ENCODE data around the gene RRP1. TPM values are rescaled to one million over a fixed set of nuclear protein-coding genes. Genes with fewer than 3 reads are reported as not detected.

Gene RRP1
- polyA plus RNA-seq, 3 donors from 2014 or later = 6.0 to 16.3 (median 11.6) TPM

DNA sequence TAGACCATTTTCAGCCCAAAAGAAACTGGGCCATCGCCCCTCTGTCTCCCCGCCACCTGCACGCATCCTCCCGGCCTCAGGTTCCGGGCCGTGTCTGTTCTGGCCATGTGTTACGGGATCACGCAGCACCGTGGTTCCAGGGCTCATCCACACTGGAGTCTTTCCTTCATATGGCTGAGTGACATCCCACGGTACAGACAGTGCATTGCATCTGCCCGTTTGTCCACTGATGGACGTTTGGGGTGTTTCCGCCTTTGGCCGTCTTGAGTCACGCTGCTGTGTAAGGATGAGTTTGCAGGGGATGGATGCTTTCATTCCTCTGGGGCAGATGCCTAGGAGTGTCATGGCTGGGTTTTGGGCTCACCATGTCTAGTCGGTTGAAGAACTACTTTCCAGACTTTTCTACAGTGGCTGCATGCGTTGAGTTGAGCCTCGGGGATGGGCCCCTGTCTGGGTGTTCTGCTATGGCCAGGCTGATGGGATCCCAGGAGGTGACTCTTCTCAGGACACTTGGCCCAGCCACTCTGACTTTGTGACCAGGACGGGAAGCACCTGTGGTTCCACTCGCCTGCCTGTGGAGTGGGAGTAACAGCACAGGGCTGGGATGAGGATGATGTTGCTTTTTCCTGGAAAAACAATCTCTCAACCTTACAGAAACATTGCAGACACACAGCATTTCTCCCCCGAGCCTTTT, 16.8 kb downstream of the RRP1 start:
- peaks cover 2 to 5% of the 10 kb centered on the region in 2 donors for H3K4me1 Mint-ChIP-seq

GRCh38 chr21:43808367-43808766, 19.0 kb downstream of the RRP1 start:
- Mint-ChIP-seq H3K27ac (no peak overlapping the region), H3K36me3 (no peaks in the 10 kb centered on the region), H3K9me3 (peaks cover 0 to 1% (median 0%) of the 10 kb centered on the region in 6 donors), H3K4me1 (peaks cover 2 to 5% of the 10 kb centered on the region in 2 donors), H3K27me3 (ENCODE audit: low read depth in 3 of 3) (peaks cover 0 to 6% (median 2%) of the 10 kb centered on the region in 3 donors), H3K4me3 (no peak overlapping the region)
- DNase-seq = no peak

More for the DNA sequence above, 16.8 kb downstream of the RRP1 start:
- H3K27ac Mint-ChIP-seq = peak overlapping the region in 1 of 6 donors; percentile 8
- DNase-seq = no peak
- H3K36me3 Mint-ChIP-seq = peaks cover 0 to 12% (median 0%) of the 10 kb centered on the region in 3 donors
- peaks cover 0 to 2% (median 2%) of the 10 kb centered on the region in 3 donors for H3K27me3 Mint-ChIP-seq (ENCODE audit: low read depth in 3 of 3)
- no peak overlapping the region for H3K4me3 Mint-ChIP-seq
- H3K9me3 Mint-ChIP-seq = no peaks in the 10 kb centered on the region

GRCh38 chr21:43808832-43809251, 19.5 kb downstream of the RRP1 start:
- no peaks in the 10 kb centered on the region for H3K36me3 Mint-ChIP-seq
- peaks cover 2 to 5% of the 10 kb centered on the region in 2 donors for H3K4me1 Mint-ChIP-seq
- no peak for DNase-seq
- H3K27ac Mint-ChIP-seq = no peak overlapping the region
- H3K27me3 Mint-ChIP-seq (ENCODE audit: low read depth in 3 of 3) = peaks cover 0 to 6% (median 2%) of the 10 kb centered on the region in 3 donors
- H3K4me3 Mint-ChIP-seq = no peak overlapping the region
- peaks cover 0 to 1% (median 0%) of the 10 kb centered on the region in 6 donors for H3K9me3 Mint-ChIP-seq

GRCh38 chr21:43809346-43809799, 20.0 kb downstream of the RRP1 start:
- H3K36me3 Mint-ChIP-seq = no peaks in the 10 kb centered on the region
- H3K27ac Mint-ChIP-seq = no peak overlapping the region
- H3K9me3 Mint-ChIP-seq = peaks cover 0 to 1% (median 0%) of the 10 kb centered on the region in 6 donors
- DNase-seq = no peak
- peaks cover 0 to 6% (median 2%) of the 10 kb centered on the region in 3 donors for H3K27me3 Mint-ChIP-seq (ENCODE audit: low read depth in 3 of 3)
- H3K4me1 Mint-ChIP-seq = peaks cover 2 to 5% of the 10 kb centered on the region in 2 donors
- H3K4me3 Mint-ChIP-seq = no peak overlapping the region

DNA sequence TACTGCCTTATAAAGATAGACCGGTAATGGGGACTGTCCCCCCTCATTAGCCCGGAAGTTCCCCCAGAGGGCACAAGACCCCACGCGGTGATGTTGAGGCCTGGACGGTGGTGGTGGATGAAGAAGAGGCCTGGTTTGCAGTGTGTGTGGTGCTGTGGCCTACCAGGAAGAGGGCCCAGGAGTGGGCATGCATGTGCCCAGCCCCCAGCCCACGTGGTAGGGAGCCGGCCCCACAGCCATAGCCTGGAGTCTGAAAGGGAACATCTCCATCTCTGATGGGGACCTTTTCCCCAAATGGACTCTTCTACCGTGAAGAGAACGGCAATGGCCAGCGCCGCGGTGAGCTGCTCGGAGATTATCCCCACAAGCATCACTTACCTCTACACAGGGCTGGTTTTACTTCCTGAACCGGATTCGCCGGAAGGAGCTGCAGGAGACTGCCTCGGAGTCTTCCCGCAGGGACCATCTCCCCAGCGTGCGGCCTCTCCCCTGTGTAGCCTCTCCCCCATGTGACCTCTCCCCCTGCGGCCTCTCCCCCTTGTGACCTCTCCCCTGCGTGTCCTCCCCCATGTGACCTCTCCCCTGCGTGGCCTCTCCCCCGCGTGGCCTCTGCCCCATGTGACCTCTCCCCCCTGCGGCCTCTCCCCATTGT, 20.6 kb downstream of the RRP1 start:
- Mint-ChIP-seq H3K4me1 (peaks cover 4 to 5% of the 10 kb centered on the region in 2 donors), H3K27ac (no peak overlapping the region), H3K36me3 (no peaks in the 10 kb centered on the region), H3K4me3 (no peak overlapping the region), H3K27me3 (ENCODE audit: low read depth in 3 of 3) (peaks cover 0 to 6% (median 3%) of the 10 kb centered on the region in 3 donors), H3K9me3 (peaks cover 0 to 1% (median 0%) of the 10 kb centered on the region in 6 donors)
- no peak for DNase-seq

GRCh38 chr21:43810505-43811261, 21.3 kb downstream of the RRP1 start:
- Mint-ChIP-seq H3K27me3 (ENCODE audit: low read depth in 3 of 3) (peaks cover 0 to 6% (median 2%) of the 10 kb centered on the region in 3 donors), H3K9me3 (peaks cover 0 to 1% (median 0%) of the 10 kb centered on the region in 6 donors), H3K4me1 (peaks cover 4 to 5% of the 10 kb centered on the region in 2 donors), H3K27ac (no peak overlapping the region), H3K36me3 (no peaks in the 10 kb centered on the region), H3K4me3 (no peak overlapping the region)
- peak; percentile 71 to 79 (median 74) for DNase-seq

DNA sequence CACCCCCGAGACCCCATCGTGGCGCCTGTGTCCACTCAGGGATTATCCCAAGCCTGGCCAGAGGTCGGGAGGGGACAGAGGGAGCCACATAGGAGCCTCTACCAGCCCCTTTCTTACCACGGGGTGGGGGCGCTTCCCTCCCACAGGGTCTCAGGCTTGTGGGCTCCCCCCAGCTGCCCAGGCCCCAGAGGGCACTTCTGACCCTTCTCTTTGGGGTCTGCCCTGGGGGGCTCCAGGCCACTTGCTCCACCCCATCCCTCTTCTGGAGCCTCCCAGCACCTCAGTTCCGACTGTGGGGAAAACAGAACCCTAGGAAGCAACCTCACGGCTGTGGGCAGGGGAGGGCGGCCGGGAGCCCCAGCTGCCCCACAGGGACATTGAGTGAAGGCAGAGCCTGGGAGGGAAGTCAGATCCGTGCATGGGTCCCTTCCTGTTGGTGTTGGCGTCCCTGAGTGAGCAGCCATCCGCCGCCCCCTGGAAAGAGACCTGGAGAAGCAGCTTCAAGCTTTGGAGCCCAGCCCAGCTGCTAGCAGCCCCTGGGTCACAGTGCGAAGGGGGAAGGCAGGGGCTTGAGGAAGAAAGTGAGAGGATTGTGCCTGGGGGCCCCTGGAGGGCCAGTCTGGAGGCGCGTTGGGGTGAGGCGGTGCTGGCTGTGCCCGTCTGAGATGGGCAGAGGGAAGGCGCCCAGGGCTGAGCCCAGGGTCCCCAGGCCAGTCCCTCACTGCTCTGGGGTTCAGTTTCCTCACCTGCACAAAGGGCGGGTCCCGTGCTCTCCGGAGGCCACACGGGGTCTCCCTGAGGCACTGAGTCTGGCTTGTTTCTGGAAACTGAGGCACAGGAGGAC, 22.1 kb downstream of the RRP1 start:
- Mint-ChIP-seq H3K27ac (no peak overlapping the region), H3K36me3 (no peaks in the 10 kb centered on the region), H3K9me3 (peaks cover 0 to 1% (median 0%) of the 10 kb centered on the region in 6 donors), H3K27me3 (ENCODE audit: low read depth in 3 of 3) (peaks cover 0 to 6% (median 1%) of the 10 kb centered on the region in 3 donors), H3K4me1 (peaks cover 0 to 4% of the 10 kb centered on the region in 2 donors), H3K4me3 (no peak overlapping the region)
- DNase-seq = no peak

- no peak for DNase-seq
- peaks cover 0 to 1% (median 0%) of the 10 kb centered on the region in 6 donors for H3K9me3 Mint-ChIP-seq
- no peak overlapping the region for H3K27ac Mint-ChIP-seq
- no peaks in the 10 kb centered on the region for H3K36me3 Mint-ChIP-seq
- H3K27me3 Mint-ChIP-seq (ENCODE audit: low read depth in 3 of 3) = peaks cover 0 to 6% (median 1%) of the 10 kb centered on the region in 3 donors
- peaks cover 0 to 4% of the 10 kb centered on the region in 2 donors for H3K4me1 Mint-ChIP-seq
- no peak overlapping the region for H3K4me3 Mint-ChIP-seq
Measured at GRCh38 chr21:43812139-43812821, 22.9 kb downstream of the RRP1 start.

- Mint-ChIP-seq H3K4me3 (no peak overlapping the region), H3K36me3 (no peaks in the 10 kb centered on the region), H3K27me3 (ENCODE audit: low read depth in 3 of 3) (peaks cover 0 to 6% (median 1%) of the 10 kb centered on the region in 3 donors), H3K9me3 (peaks cover 0 to 1% (median 0%) of the 10 kb centered on the region in 6 donors), H3K4me1 (peaks cover 0 to 4% of the 10 kb centered on the region in 2 donors), H3K27ac (no peak overlapping the region)
- no peak for DNase-seq
Measured at GRCh38 chr21:43812957-43813655, 23.7 kb downstream of the RRP1 start.

DNA sequence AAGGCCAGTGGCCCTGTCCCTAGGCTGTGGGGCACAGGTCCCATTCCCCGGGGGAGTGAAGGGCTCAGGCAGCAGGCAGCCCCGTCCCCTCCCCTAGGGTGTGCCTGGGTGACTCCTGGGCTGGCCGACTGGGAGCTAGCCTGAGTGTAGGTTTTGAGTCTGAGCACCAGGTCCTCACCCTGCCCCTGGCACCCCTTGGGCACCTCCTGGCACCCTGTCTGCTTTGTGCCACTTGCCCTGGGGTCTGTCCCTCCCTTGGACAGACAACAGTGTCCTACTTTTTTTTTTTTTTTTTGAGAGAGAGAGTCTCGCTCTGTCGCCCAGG, 24.2 kb downstream of the RRP1 start:
- Mint-ChIP-seq H3K27ac (no peak overlapping the region), H3K4me3 (no peak overlapping the region), H3K27me3 (ENCODE audit: low read depth in 3 of 3) (peaks cover 0 to 6% (median 2%) of the 10 kb centered on the region in 3 donors), H3K36me3 (peaks cover 0 to under 1% (median under 1%) of the 10 kb centered on the region in 3 donors), H3K9me3 (peaks cover 0 to 1% (median 0%) of the 10 kb centered on the region in 6 donors), H3K4me1 (peaks cover 0 to 4% of the 10 kb centered on the region in 2 donors)
- DNase-seq = no peak

DNA sequence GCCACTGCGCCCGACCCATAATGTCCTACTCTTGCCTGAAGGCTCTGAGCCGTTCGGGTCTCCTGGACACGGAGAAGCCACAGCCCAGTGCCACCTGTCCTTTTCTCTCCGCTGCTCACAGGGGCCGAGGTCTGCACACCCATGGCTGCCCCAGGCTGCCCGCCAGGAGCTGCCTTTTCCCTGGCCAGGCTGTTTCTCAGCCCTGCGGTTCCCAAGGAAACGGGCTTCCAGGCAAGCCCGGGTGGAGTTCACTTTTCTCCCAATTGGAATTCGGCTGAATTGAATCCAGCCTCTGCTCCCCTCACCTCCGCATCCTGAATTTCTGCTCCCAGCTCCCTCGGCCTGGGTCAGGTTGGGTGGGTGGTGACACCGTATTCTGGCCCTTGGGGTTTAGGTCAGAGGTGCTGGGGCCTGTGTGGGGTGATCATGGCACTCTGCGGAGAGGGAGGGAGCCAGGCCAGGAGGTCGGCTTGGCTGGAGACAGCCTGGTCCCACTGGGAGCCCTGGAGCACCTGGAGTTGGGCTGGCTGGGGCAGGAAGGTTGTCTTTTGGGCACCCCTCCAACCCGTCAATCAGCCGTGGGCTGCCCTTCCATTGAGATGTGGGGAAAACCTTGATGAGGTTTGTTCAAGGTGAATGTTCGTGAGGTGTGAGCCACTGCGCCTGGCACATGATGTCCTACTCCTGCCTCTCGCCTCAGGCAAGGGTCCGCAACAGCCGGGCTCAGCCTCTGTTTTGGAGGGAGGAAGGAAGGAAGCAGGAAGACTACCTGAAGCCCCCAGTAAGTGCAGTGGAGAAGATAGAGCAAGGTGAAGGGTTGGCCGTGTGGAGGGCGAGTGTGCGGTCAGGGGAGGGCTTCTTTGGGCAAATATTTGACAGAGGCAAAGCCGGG, 25.1 kb downstream of the RRP1 start:
- Mint-ChIP-seq H3K27me3 (ENCODE audit: low read depth in 3 of 3) (peaks cover 0 to 6% (median 4%) of the 10 kb centered on the region in 3 donors), H3K27ac (no peak overlapping the region), H3K4me1 (peaks cover 0 to 4% of the 10 kb centered on the region in 2 donors), H3K36me3 (peaks cover 0 to 6% (median 4%) of the 10 kb centered on the region in 3 donors), H3K9me3 (peaks cover 0 to 1% (median 0%) of the 10 kb centered on the region in 6 donors), H3K4me3 (no peak overlapping the region)
- no peak for DNase-seq
